H1 (cell line): Measurements from ENCODE around the gene DIDO1. TPM values are rescaled to one million over a fixed set of nuclear protein-coding genes. Genes with fewer than 3 reads are reported as not detected.

Experiments
- KDM4A ChIP-seq: IDR thresholded peaks from one replicate; pipeline ENCODE4 v1.7.1; 2012; ENCODE audit warnings: low read depth, mild to moderate bottlenecking, moderate library complexity, low read length, inconsistent platforms; ENCODE audit not compliant: severe bottlenecking
- polyA plus RNA-seq, 7 experiments: library from polyadenylated mRNA; depleted of rRNA in 3 of 7; stranded (reverse) in 5 of 7; unstranded in 2 of 7; fragments of >200 nt in 5 of 7; fragments of 200-250 nt in 2 of 7; gene quantifications; 1 replicate in 5 of 7; 2 replicates in 1 of 7; 4 replicates in 1 of 7; pipeline versions ENCODE4 v1.2.1 to v1.2.3, GENCODE V29; 2011 to 2013; ENCODE audit warnings: missing spikeins in 2 of 7, mixed read lengths in 2 of 7
- total RNA-seq: library from RNA; stranded (reverse); fragmentation: NEBNext Ultra II Directional; extraction: Animal tissue kit (Norgen Biotek cat#: 25700); gene quantifications from 2 replicates; pipeline ENCODE4 v1.2.1, GENCODE V29; 2021

The DIDO1 gene
- total and polyA plus RNA-seq, 2 of the 8 experiments (the other 6 are each of a cell fraction or from before 2014, with no cell fraction given), result 53.6 to 82.8 TPM

DNA sequence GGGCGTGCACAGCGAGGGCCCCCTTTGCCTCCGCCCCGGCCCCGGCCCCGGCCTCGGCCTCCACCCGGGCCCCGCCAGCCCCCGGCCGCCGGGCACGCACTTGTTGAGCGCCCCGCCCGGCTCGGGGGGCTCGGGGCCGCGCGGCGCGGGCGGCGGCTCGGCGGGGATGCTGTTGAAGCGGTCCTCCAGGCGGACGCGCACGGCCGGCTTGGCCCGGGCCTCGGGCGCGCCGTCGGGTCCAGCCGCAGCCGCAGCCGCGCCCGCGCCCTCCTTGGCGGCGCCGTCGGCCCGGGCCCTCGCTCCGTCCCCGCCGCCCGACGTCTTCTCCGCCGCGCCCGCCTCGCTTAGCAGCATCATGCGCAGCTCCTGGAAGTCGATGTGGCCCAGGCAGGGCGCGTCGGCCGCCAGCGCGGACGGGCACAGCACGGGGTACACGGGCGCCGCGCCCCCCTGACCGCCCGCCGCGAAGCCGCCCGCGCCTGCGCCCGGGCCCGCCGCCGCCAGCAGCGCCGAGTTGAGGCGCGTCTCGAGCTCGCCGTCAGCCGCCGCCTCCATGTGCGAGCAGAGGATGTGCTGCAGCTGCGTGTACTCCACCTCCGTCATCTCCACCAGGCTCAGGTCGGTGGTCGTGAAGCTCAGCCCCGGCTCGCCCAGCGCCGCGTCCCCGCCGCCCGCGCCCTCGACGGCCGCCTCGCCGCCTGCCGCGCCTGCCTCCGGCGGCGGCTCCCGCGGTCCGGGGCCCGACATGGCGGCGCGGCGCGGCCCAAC, 65.2 kb downstream of the DIDO1 start (continued):
- TF ChIP-seq KDM4A, result peak; percentile 34
- TF ChIP-seq, all 59 proteins: peak for 6
